ENCODE measurements around the gene PLK3.
"Not testable (repeated sequence)": the region's sequence is repeated elsewhere in the genome, so short reads cannot be mapped to it uniquely, and the experiment has no call there.

PLK3 gene

GRCh38 chr1:44812822-44813543 lies 12.8 kb downstream of the PLK3 start:
- peak overlapping the region; percentile 76 for H3K27ac ChIP-seq
- TF ChIP-seq CTCF (conservative IDR thresholded peaks at IDR 0.05) (no peak), ZFX (IDR thresholded peaks at IDR 0.05) (no peak)

GRCh38 chr1:44815926-44816325 lies 15.7 kb downstream of the PLK3 start:
- H3K27ac ChIP-seq = not testable (repeated sequence)

- TF ChIP-seq ZFX (IDR thresholded peaks at IDR 0.05) = no peak
- TF ChIP-seq CTCF (conservative IDR thresholded peaks at IDR 0.05) = no peak
- H3K27ac ChIP-seq = no peak overlapping the region
Measured at GRCh38 chr1:44817307-44817706, 17.1 kb downstream of the PLK3 start.

GRCh38 chr1:44817771-44818495 lies 17.8 kb downstream of the PLK3 start:
- H3K27ac ChIP-seq = no peak overlapping the region
- TF ChIP-seq ZFX (IDR thresholded peaks at IDR 0.05) (no peak), CTCF (conservative IDR thresholded peaks at IDR 0.05) (no peak)

GRCh38 chr1:44819196-44819607 lies 19.0 kb downstream of the PLK3 start:
- H3K27ac ChIP-seq = peak overlapping the region; percentile 94
- TF ChIP-seq CTCF (conservative IDR thresholded peaks at IDR 0.05) (no peak), ZFX (IDR thresholded peaks at IDR 0.05) (no peak)

GRCh38 chr1:44819608-44820327 lies 19.6 kb downstream of the PLK3 start:
- peak overlapping the region; percentile 94 for H3K27ac ChIP-seq
- TF ChIP-seq ZFX (IDR thresholded peaks at IDR 0.05) (no peak), CTCF (conservative IDR thresholded peaks at IDR 0.05) (no peak)

GRCh38 chr1:44820328-44821239 lies 20.4 kb downstream of the PLK3 start:
- TF ChIP-seq CTCF (conservative IDR thresholded peaks at IDR 0.05) (no peak), ZFX (IDR thresholded peaks at IDR 0.05) (no peak)
- H3K27ac ChIP-seq = peak overlapping the region; percentile 94
